HG02870 (cell line): ENCODE data around the gene IL36G.

Experiments
- ATAC-seq: cut with Tn5 transposase; IDR thresholded peaks from one replicate; pipeline ENCODE4 v1.9.1; 2021; ENCODE audit warnings: mild to moderate bottlenecking, moderate library complexity; ENCODE audit not compliant: unreplicated experiment

IL36G gene

DNA sequence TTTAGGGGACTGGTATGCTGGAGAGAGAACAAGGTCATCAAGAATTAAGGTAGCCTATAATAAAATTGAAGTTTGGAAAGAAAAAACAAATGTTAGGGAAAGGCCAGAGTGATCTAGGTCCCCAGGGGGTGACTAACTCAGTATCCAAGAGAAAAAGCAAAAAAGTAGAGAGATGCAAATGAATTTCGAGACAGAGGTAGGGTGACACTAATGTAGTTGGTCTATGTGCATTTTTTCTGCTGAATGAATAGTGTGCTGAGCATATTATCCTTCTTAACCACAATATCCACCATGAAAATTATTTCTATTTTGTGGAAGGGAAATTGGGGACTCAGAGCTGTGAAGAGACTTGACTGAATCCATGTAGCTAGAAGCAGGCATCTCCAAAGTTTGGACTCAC is 37.2 kb downstream of the IL36G start:
- ATAC-seq, result no peak

GRCh38 chr2:113015655-113016054 is 37.8 kb downstream of the IL36G start:
- ATAC-seq, result no peak

DNA sequence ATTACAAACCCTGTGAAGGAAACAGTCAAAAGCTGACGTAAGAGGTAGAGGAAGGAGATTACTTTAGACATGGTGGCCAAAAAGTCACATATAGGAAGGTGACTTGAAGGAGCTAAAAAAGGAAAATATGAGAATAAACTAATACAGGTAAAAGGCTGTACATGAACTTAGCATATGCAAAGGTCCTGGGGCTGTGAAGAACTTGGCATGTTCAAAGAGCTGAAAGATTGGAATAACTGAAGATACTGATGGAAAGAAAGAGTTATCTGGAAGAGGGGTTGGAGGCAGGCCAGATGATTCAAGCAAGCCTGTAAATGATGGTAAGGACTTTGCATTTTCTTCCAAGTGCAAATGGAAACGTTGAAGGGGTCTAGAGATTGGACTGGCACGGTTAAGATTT is 40.7 kb downstream of the IL36G start:
- ATAC-seq, result no peak

DNA sequence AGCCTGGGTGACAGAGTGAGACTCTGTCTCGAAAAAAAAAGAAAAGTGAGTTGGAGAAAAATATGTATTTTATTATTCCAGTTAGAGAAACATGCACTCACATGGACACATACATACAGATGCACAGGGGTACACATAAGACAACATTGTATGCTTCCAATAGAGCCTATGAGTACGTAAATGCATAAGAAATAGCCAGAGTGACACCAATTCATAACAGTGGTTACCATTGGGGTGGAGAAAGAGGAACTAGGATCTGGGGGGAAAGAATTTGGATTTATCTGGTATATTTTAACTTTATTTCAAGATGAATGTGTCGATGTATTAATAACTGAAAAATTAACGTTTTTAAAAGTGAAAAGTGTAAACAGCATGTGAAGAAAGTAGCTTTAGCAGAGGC is 43.5 kb downstream of the IL36G start:
- ATAC-seq, result no peak

DNA sequence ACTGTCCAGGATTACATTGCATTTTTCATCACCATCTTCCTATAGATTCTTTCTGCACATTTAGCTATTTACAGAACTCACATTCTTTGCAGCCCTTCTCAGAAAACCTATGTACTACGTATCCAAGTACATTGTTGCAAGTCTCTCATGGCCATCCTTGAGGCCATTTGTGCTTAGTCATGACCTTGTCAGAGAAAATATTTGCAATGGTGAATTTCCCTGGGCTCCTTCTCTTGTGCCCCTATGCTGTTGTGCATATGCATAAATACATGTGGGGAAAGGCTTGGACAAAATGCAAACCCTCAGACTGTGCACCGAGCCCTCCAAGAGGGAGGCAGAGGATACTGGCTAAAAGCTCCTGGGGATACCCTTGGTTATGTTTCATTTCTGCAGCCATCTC is 47.0 kb downstream of the IL36G start:
- ATAC-seq, result no peak

DNA sequence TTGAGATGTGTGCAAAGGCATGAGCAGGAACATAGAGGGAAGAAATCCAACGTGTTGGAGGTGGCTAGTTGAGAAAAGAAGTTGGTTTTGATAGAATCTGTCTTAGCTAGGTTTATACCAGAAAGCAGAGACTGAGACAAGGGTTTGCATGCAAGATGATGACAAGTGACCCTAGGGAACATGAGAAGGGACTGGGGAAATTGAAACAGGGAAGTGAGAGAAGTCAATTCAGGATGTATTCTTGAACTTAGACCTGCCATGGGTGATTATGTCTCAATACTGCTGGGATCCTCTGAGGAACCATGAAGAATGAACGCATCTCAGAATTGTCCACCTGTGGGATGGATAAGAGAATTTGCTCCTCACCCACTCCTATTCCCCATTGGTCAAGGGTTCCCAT is 47.9 kb downstream of the IL36G start:
- ATAC-seq, result no peak

GRCh38 chr2:113027691-113028090 is 49.9 kb downstream of the IL36G start:
- ATAC-seq, result no peak

GRCh38 chr2:113028112-113028511 is 50.3 kb downstream of the IL36G start:
- ATAC-seq, result no peak

DNA sequence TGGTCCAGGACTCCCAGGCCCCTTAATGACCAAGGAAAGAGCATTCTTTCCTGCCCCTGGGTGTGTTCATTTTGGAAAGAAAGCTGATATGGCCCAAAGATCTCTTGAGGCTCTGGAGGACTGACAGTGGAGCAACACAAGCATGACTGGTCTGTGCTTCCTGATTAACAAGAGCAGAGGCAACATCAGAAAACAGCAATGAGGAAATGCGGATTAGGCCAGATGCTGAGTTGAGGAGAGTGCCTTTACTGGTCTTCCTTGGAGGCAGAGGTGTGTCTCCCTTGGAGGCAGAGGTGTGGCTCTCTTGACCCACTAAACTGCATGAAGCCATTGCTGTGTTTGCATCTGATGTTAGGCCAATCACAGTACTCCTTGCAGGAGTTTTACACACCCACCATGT is 54.9 kb downstream of the IL36G start:
- ATAC-seq, result no peak

GRCh38 chr2:113034016-113034415 is 56.2 kb downstream of the IL36G start:
- no peak for ATAC-seq
